OCI-LY1 (cell line): ENCODE measurements around the gene TRAPPC3.
"Not testable (repeated sequence)": the region's sequence is repeated elsewhere in the genome, so short reads cannot be mapped to it uniquely, and the experiment has no call there.

Experiments
- H2AFZ ChIP-seq: fragments of 200-600 bp; sonication (generic), shearing (Covaris generic); 2 replicates; pipeline ENCODE4 v1.6.0; 2014; ENCODE audit warnings: antibody characterized with exemption, mild to moderate bottlenecking, low read length
- H3F3A ChIP-seq: fragments of 200-600 bp; sonication (generic), shearing (Covaris generic); 2 replicates; pipeline ENCODE4 v1.6.0; 2014; ENCODE audit warnings: mild to moderate bottlenecking, antibody characterized with exemption, low read length, moderate library complexity; ENCODE audit not compliant: insufficient read depth
- H3K27ac ChIP-seq: fragments of 200-600 bp; sonication (generic); 2 replicates; pipeline ENCODE4 v1.5.1; 2014; ENCODE audit warnings: low read length, mixed run types, mild to moderate bottlenecking, low read depth; ENCODE audit not compliant: poor library complexity, severe bottlenecking
- H3K27me3 ChIP-seq: fragments of 200-600 bp; sonication (generic); 2 replicates; pipeline ENCODE4 v1.6.0; 2014; ENCODE audit warnings: antibody characterized with exemption, mild to moderate bottlenecking, low read length, moderate library complexity; ENCODE audit not compliant: insufficient read depth
- H3K36me3 ChIP-seq: fragments of 200-600 bp; sonication (generic); 2 replicates; pipeline ENCODE4 v1.6.1; 2014; ENCODE audit warnings: mild to moderate bottlenecking, antibody characterized with exemption, low read length, moderate library complexity, mixed read lengths; ENCODE audit not compliant: insufficient read depth
- H3K4me1 ChIP-seq: fragments of 200-600 bp; sonication (generic); 2 replicates; pipeline ENCODE4 v1.5.1; 2014; ENCODE audit warnings: mild to moderate bottlenecking, low read length, moderate library complexity; ENCODE audit not compliant: insufficient read depth, severe bottlenecking
- H3K4me2 ChIP-seq: fragments of 200-600 bp; sonication (generic), shearing (Covaris generic); 2 replicates; pipeline ENCODE4 v1.6.1; 2014; ENCODE audit warnings: low read length
- H3K4me3 ChIP-seq: fragments of 200-600 bp; sonication (generic); 2 replicates; pipeline ENCODE4 v1.5.1; 2014; ENCODE audit warnings: low read length, low read depth, mild to moderate bottlenecking, mixed read lengths; ENCODE audit not compliant: poor library complexity, severe bottlenecking
- H3K79me2 ChIP-seq: fragments of 200-600 bp; shearing (Covaris generic); 2 replicates; pipeline ENCODE4 v1.6.1; 2016; ENCODE audit warnings: mixed run types, low read length, mixed read lengths; ENCODE audit not compliant: insufficient read depth
- H3K9ac ChIP-seq: fragments of 200-600 bp; sonication (generic), shearing (Covaris generic); 2 replicates; pipeline ENCODE4 v1.6.1; 2014; ENCODE audit warnings: mild to moderate bottlenecking, low read length, mixed read lengths
- H3K9me2 ChIP-seq: fragments of 200-600 bp; sonication (generic), shearing (Covaris generic); 2 replicates; pipeline ENCODE4 v1.6.1; 2014; ENCODE audit warnings: low read depth, mild to moderate bottlenecking, low read length, mixed read lengths
- H3K9me3 ChIP-seq: fragments of 200-600 bp; shearing (Covaris generic); 2 replicates; pipeline ENCODE4 v1.6.1; 2014; ENCODE audit warnings: low read length, mixed read lengths
- H4K20me1 ChIP-seq: fragments of 200-600 bp; sonication (generic), shearing (Covaris generic); 2 replicates; pipeline ENCODE4 v1.6.0; 2016; ENCODE audit warnings: mild to moderate bottlenecking, low read length; ENCODE audit not compliant: insufficient read depth
- EZH2 ChIP-seq: fragments of 200-600 bp; sonication (generic), shearing (Covaris generic); IDR thresholded peaks from 2 replicates; pipeline ENCODE4 v1.8.0; 2017; ENCODE audit warnings: borderline replicate concordance, mixed run types, mild to moderate bottlenecking, antibody characterized with exemption, low read length, moderate library complexity, mixed read lengths
- TF ChIP-seq, protein P1 (sequence below): fragments of 200-600 bp; sonication (generic), shearing (Covaris generic); IDR thresholded peaks from 2 replicates; pipeline ENCODE4 v1.5.1; 2017; ENCODE audit warnings: mild to moderate bottlenecking, antibody characterized with exemption, low read length, moderate library complexity, mixed read lengths

Gene TRAPPC3

GRCh38 chr1:36160388-36160948 is 11.2 kb upstream of the TRAPPC3 start:
- no peaks in the 10 kb centered on the region for H4K20me1 ChIP-seq
- H3K4me1 ChIP-seq: peaks cover 79% of the 10 kb centered on the region
- H3K9ac ChIP-seq: peak overlapping the region; percentile 50
- H3K27me3 ChIP-seq: no peaks in the 10 kb centered on the region
- peaks cover 50% of the 10 kb centered on the region for H3K79me2 ChIP-seq
- peak overlapping the region; percentile 40 for H3K4me3 ChIP-seq
- H3F3A ChIP-seq: no peaks in the 10 kb centered on the region
- TF ChIP-seq EZH2: no peak
- TF ChIP-seq, protein P1, sequence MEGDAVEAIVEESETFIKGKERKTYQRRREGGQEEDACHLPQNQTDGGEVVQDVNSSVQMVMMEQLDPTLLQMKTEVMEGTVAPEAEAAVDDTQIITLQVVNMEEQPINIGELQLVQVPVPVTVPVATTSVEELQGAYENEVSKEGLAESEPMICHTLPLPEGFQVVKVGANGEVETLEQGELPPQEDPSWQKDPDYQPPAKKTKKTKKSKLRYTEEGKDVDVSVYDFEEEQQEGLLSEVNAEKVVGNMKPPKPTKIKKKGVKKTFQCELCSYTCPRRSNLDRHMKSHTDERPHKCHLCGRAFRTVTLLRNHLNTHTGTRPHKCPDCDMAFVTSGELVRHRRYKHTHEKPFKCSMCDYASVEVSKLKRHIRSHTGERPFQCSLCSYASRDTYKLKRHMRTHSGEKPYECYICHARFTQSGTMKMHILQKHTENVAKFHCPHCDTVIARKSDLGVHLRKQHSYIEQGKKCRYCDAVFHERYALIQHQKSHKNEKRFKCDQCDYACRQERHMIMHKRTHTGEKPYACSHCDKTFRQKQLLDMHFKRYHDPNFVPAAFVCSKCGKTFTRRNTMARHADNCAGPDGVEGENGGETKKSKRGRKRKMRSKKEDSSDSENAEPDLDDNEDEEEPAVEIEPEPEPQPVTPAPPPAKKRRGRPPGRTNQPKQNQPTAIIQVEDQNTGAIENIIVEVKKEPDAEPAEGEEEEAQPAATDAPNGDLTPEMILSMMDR: no peak
- H3K9me2 ChIP-seq: no peaks in the 10 kb centered on the region
- H3K4me2 ChIP-seq: peak overlapping the region; percentile 74
- peak overlapping the region; percentile 85 for H3K27ac ChIP-seq
- no peaks in the 10 kb centered on the region for H3K36me3 ChIP-seq
- H3K9me3 ChIP-seq: no peaks in the 10 kb centered on the region
- no peak overlapping the region for H2AFZ ChIP-seq

- Histone ChIP-seq H3K9ac (peak overlapping the region; percentile 50; the same call in 1 of the 2 replicates), H3K4me2 (peak overlapping the region; percentile 74), H3K36me3 (no peaks in the 10 kb centered on the region), H3K27me3 (no peaks in the 10 kb centered on the region), H3K79me2 (peaks cover 47% of the 10 kb centered on the region), H3K27ac (peak overlapping the region; percentile 85), H3K4me1 (peaks cover 82% of the 10 kb centered on the region), H3K9me3 (no peaks in the 10 kb centered on the region), H3F3A (no peaks in the 10 kb centered on the region), H4K20me1 (no peaks in the 10 kb centered on the region), H2AFZ (no peak overlapping the region), H3K9me2 (no peaks in the 10 kb centered on the region), H3K4me3 (peak overlapping the region; percentile 40)
- TF ChIP-seq, protein P1: no peak
- no peak for TF ChIP-seq EZH2
Measured at GRCh38 chr1:36159614-36160387, 10.5 kb upstream of the TRAPPC3 start.

DNA sequence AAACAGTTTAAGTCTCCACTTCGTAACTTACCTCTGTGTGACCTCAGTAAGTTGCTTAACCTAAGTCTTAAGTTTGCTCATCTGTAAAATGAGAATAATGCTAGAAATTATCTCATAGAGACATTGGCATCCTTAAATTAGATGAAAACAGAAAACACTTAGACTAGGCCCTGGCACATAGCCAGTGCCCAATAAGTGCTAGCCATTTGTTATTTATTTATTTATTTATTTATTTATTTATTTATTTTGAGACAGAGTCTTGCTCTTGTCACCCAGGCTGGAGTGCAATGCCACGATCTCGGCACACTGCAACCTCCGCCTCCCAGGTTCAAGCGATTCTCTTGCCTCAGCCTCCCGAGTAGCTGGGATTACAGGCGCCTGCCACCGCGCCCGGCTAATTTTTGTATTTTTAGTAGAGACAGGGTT is 9.6 kb upstream of the TRAPPC3 start:
- H3K79me2 ChIP-seq: peaks cover 45% of the 10 kb centered on the region
- H4K20me1 ChIP-seq, H3K9me3 ChIP-seq, H3K27me3 ChIP-seq, H2AFZ ChIP-seq, H3K36me3 ChIP-seq, H3K9me2 ChIP-seq, H3K9ac ChIP-seq, H3F3A ChIP-seq: not testable (repeated sequence)
- peak overlapping the region; percentile 65 for H3K4me2 ChIP-seq
- peak overlapping the region; percentile 72 for H3K4me3 ChIP-seq
- peaks cover 73% of the 10 kb centered on the region for H3K4me1 ChIP-seq
- peak overlapping the region; percentile 71 for H3K27ac ChIP-seq
